ENCODE results near the gene IL17C. TPM values are rescaled to one million over a fixed set of nuclear protein-coding genes. Genes with fewer than 3 reads are reported as not detected.

IL17C gene
- total RNA-seq, 2 experiments from 2014 or later = 0.23 to 0.43 TPM

DNA sequence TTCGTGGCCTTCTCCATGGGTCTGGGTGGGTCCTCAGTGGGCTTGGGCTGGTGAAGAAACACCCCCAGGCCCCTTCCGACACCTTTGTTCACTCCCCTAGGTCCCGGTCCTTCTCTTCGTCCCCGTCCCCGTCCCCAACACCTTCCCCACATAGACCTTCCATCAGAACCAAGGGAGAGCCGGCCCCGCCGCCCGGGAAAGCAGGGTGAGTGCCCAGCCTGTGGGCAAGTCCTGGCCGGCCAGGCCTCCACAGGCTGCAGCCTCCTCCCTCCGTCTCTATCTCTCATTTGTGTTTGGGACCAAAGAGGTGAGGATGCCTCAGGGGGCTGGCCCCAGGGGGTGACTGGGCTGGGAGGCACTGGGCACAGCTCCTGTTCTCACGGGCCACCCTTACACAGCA lies 14.5 kb upstream of the IL17C start:
- ChIA-PET POLR2A (no interaction called here), CTCF (no interaction called here)
- H3K27me3 Mint-ChIP-seq = no peaks in the 10 kb centered on the region
- H3K4me3 Mint-ChIP-seq = no peak overlapping the region
- H3K36me3 Mint-ChIP-seq (ENCODE audit: low read depth) = peaks cover 59% of the 10 kb centered on the region
- no peak for DNase-seq
- no peaks in the 10 kb centered on the region for H3K9me3 Mint-ChIP-seq
- H3K4me1 Mint-ChIP-seq = peaks cover 51% of the 10 kb centered on the region
- H3K27ac Mint-ChIP-seq = no peak overlapping the region

- H3K27me3 Mint-ChIP-seq = no peaks in the 10 kb centered on the region
- DNase-seq = no peak
- peaks cover 58% of the 10 kb centered on the region for H3K36me3 Mint-ChIP-seq (ENCODE audit: low read depth)
- CTCF ChIA-PET = no interaction called here
- H3K4me3 Mint-ChIP-seq = no peak overlapping the region
- POLR2A ChIA-PET = interaction anchor here (0.6 kb wide), 1 partner anchor 1101 kb away, joined by 3 read pairs; no protein-coding TSS in a partner anchor
- peaks cover 45% of the 10 kb centered on the region for H3K4me1 Mint-ChIP-seq
- H3K9me3 Mint-ChIP-seq = no peaks in the 10 kb centered on the region
- H3K27ac Mint-ChIP-seq = no peak overlapping the region
Observed at GRCh38 chr16:88624481-88624880, 13.9 kb upstream of the IL17C start.

- ChIA-PET POLR2A (interaction anchor here (0.6 kb wide), 1 partner anchor 1101 kb away, joined by 3 read pairs; no protein-coding TSS in a partner anchor), CTCF (no interaction called here)
- Mint-ChIP-seq H3K4me3 (no peak overlapping the region), H3K4me1 (peaks cover 39% of the 10 kb centered on the region), H3K27me3 (no peaks in the 10 kb centered on the region), H3K36me3 (ENCODE audit: low read depth) (peaks cover 56% of the 10 kb centered on the region), H3K27ac (peak overlapping the region; percentile 35), H3K9me3 (no peaks in the 10 kb centered on the region)
- DNase-seq = peak; percentile 46
Observed at GRCh38 chr16:88624977-88625576, 13.3 kb upstream of the IL17C start.

GRCh38 chr16:88626646-88627045 lies 11.7 kb upstream of the IL17C start:
- Mint-ChIP-seq H3K9me3 (no peaks in the 10 kb centered on the region), H3K4me1 (peaks cover 31% of the 10 kb centered on the region), H3K27ac (peak overlapping the region; percentile 11), H3K27me3 (no peaks in the 10 kb centered on the region), H3K4me3 (no peak overlapping the region), H3K36me3 (ENCODE audit: low read depth) (peaks cover 60% of the 10 kb centered on the region)
- CTCF ChIA-PET = interaction anchor here (1.0 to 1.1 kb wide), 2 partner anchors 11 to 110 kb away, joined by 3 read pairs; no protein-coding TSS in a partner anchor
- no peak for DNase-seq
- POLR2A ChIA-PET = no interaction called here

- H3K27ac Mint-ChIP-seq = peak overlapping the region; percentile 31
- H3K36me3 Mint-ChIP-seq (ENCODE audit: low read depth) = peaks cover 56% of the 10 kb centered on the region
- peaks cover 28% of the 10 kb centered on the region for H3K4me1 Mint-ChIP-seq
- H3K9me3 Mint-ChIP-seq = no peaks in the 10 kb centered on the region
- no peak overlapping the region for H3K4me3 Mint-ChIP-seq
- H3K27me3 Mint-ChIP-seq = no peaks in the 10 kb centered on the region
- no peak for DNase-seq
- ChIA-PET CTCF (no interaction called here), POLR2A (no interaction called here)
Observed at GRCh38 chr16:88627531-88628411, 10.6 kb upstream of the IL17C start.

GRCh38 chr16:88628512-88628974 lies 9.8 kb upstream of the IL17C start:
- Mint-ChIP-seq H3K4me3 (no peak overlapping the region), H3K27ac (peak overlapping the region; percentile 31), H3K27me3 (no peaks in the 10 kb centered on the region), H3K4me1 (peaks cover 32% of the 10 kb centered on the region), H3K36me3 (ENCODE audit: low read depth) (peaks cover 54% of the 10 kb centered on the region), H3K9me3 (no peaks in the 10 kb centered on the region)
- ChIA-PET CTCF (interaction anchor here (1.2 kb wide), 1 partner anchor 8 kb away, joined by 9 read pairs; no protein-coding TSS in a partner anchor), POLR2A (no interaction called here)
- no peak for DNase-seq

DNA sequence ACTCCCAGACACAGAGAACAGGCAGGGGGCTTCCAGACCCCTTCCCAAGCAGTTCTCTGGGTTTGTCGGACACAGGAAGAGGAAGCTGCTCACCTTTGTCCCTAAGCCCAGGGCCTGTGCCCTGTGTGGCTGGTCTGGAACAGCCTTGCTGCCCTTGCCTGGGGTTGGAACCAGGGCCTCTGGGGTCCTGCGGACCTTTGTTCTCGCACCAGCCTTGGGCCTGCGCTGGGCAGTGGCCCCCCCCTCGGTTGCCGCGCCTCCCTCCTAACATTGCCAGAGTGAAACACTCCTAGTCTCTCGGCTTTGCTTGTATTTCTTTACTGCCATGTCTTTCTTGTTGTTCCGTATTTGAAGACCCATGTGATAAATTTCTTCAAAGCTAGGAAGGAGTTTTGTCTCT lies 8.5 kb upstream of the IL17C start:
- H3K27ac Mint-ChIP-seq = no peak overlapping the region
- no peaks in the 10 kb centered on the region for H3K27me3 Mint-ChIP-seq
- ChIA-PET POLR2A (interaction anchor here (1.3 to 1.5 kb wide), 2 partner anchors 10 to 40 kb away, joined by 3 to 4 read pairs; no protein-coding TSS in a partner anchor), CTCF (interaction anchor here (1.2 kb wide), 1 partner anchor 10 kb away, joined by 9 read pairs; no protein-coding TSS in a partner anchor)
- no peak for DNase-seq
- H3K9me3 Mint-ChIP-seq = no peaks in the 10 kb centered on the region
- peaks cover 24% of the 10 kb centered on the region for H3K4me1 Mint-ChIP-seq
- H3K4me3 Mint-ChIP-seq = no peak overlapping the region
- peaks cover 45% of the 10 kb centered on the region for H3K36me3 Mint-ChIP-seq (ENCODE audit: low read depth)

- H3K4me1 Mint-ChIP-seq = peaks cover 23% of the 10 kb centered on the region
- no peaks in the 10 kb centered on the region for H3K27me3 Mint-ChIP-seq
- H3K4me3 Mint-ChIP-seq = no peak overlapping the region
- H3K9me3 Mint-ChIP-seq = no peaks in the 10 kb centered on the region
- peaks cover 41% of the 10 kb centered on the region for H3K36me3 Mint-ChIP-seq (ENCODE audit: low read depth)
- ChIA-PET POLR2A (interaction anchor here (1.3 to 1.5 kb wide), 2 partner anchors 10 to 41 kb away, joined by 3 to 4 read pairs; no protein-coding TSS in a partner anchor), CTCF (no interaction called here)
- no peak for DNase-seq
- H3K27ac Mint-ChIP-seq = no peak overlapping the region
Observed at GRCh38 chr16:88630433-88630832, 7.9 kb upstream of the IL17C start.

GRCh38 chr16:88630941-88631340 lies 7.4 kb upstream of the IL17C start:
- H3K4me1 Mint-ChIP-seq = peaks cover 25% of the 10 kb centered on the region
- peaks cover 1% of the 10 kb centered on the region for H3K27me3 Mint-ChIP-seq
- peaks cover 40% of the 10 kb centered on the region for H3K36me3 Mint-ChIP-seq (ENCODE audit: low read depth)
- CTCF ChIA-PET = no interaction called here
- H3K27ac Mint-ChIP-seq = no peak overlapping the region
- DNase-seq = no peak
- no peak overlapping the region for H3K4me3 Mint-ChIP-seq
- H3K9me3 Mint-ChIP-seq = no peaks in the 10 kb centered on the region
- POLR2A ChIA-PET = no interaction called here

DNA sequence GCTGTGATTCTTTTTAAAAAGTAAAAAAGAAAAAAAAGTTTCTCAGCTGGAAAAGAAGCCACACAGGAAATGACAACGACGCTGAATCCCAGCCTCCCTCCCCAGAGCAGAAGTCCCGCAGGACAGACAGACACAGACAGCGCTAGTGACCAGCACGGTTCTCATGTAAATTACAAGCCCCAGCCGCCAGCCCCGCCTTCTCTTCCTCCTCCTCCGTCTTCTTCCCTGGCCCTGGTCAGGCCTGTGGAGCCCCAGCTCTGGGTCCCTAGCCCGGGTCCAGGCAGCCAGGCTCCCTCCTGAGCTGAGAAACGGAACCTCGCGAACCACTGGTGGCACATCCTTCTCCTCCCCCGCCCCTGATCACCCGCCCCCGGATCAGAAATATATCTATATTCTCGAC lies 7.0 kb upstream of the IL17C start:
- DNase-seq = no peak
- CTCF ChIA-PET = no interaction called here
- no peaks in the 10 kb centered on the region for H3K9me3 Mint-ChIP-seq
- peaks cover 29% of the 10 kb centered on the region for H3K4me1 Mint-ChIP-seq
- POLR2A ChIA-PET = interaction anchor here (0.6 kb wide), 1 partner anchor 11 kb away, joined by 4 read pairs; no protein-coding TSS in a partner anchor
- peaks cover 5% of the 10 kb centered on the region for H3K27me3 Mint-ChIP-seq
- H3K4me3 Mint-ChIP-seq = no peak overlapping the region
- peaks cover 37% of the 10 kb centered on the region for H3K36me3 Mint-ChIP-seq (ENCODE audit: low read depth)
- H3K27ac Mint-ChIP-seq = no peak overlapping the region

- Mint-ChIP-seq H3K36me3 (ENCODE audit: low read depth) (peaks cover 31% of the 10 kb centered on the region), H3K4me3 (no peak overlapping the region), H3K4me1 (peaks cover 32% of the 10 kb centered on the region), H3K27ac (peak overlapping the region; percentile 31), H3K9me3 (no peaks in the 10 kb centered on the region), H3K27me3 (peaks cover 6% of the 10 kb centered on the region)
- POLR2A ChIA-PET = interaction anchor here (0.6 kb wide), 1 partner anchor 12 kb away, joined by 4 read pairs; no protein-coding TSS in a partner anchor
- DNase-seq = no peak
- CTCF ChIA-PET = no interaction called here
Observed at GRCh38 chr16:88631920-88632586, 6.3 kb upstream of the IL17C start.

DNA sequence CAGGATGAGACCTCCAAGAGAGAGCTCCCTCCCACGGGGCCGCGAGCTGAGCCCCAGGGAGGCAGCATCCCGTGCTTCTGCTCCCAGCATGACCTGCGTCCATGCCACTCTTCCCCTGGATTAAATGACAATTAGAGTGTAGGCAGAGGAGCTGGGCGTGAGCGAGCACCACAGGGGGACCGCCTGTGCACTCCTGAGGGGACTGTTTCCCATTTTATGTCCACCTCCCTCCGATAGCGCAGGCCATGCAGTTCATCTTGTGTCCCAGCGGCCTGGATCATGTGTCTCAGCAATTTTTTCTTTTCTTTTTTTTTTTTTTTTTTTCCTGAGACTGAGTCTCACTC lies 5.8 kb upstream of the IL17C start:
- Mint-ChIP-seq H3K4me3 (peak overlapping the region; percentile 21), H3K9me3 (no peaks in the 10 kb centered on the region), H3K27me3 (peaks cover 9% of the 10 kb centered on the region), H3K36me3 (ENCODE audit: low read depth) (peaks cover 29% of the 10 kb centered on the region), H3K4me1 (peaks cover 36% of the 10 kb centered on the region), H3K27ac (peak overlapping the region; percentile 31)
- POLR2A ChIA-PET = interaction anchor here (1.2 to 1.8 kb wide), 4 partner anchors 13 to 69 kb away, joined by 4 to 15 read pairs (median 12); partner anchors contain the start of genes CYBA and ZC3H18
- DNase-seq = no peak
- CTCF ChIA-PET = no interaction called here
